ENCODE results near the gene MRPL51. TPM values are rescaled to one million over a fixed set of nuclear protein-coding genes. Genes with fewer than 3 reads are reported as not detected.
"Not testable (repeated sequence)": the region's sequence is repeated elsewhere in the genome, so short reads cannot be mapped to it uniquely, and the experiment has no call there.

Gene MRPL51
- total RNA-seq, 1 donor from 2014 or later = 168 TPM

GRCh38 chr12:6488240-6488639, 4.8 kb downstream of the MRPL51 start:
- Mint-ChIP-seq H3K36me3 (ENCODE audit: low read depth, unreplicated experiment) (no peaks in the 10 kb centered on the region), H3K27me3 (ENCODE audit: unreplicated experiment) (peaks cover 4% of the 10 kb centered on the region), H3K4me3 (ENCODE audit: unreplicated experiment) (peak overlapping the region; percentile 2), H3K4me1 (ENCODE audit: unreplicated experiment) (peaks cover 9% of the 10 kb centered on the region), H3K9me3 (ENCODE audit: unreplicated experiment) (no peaks in the 10 kb centered on the region), H3K27ac (ENCODE audit: unreplicated experiment) (no peak overlapping the region)
- DNase-seq (ENCODE audit: low spot score) = no peak
- TF ChIP-seq, protein P1, sequence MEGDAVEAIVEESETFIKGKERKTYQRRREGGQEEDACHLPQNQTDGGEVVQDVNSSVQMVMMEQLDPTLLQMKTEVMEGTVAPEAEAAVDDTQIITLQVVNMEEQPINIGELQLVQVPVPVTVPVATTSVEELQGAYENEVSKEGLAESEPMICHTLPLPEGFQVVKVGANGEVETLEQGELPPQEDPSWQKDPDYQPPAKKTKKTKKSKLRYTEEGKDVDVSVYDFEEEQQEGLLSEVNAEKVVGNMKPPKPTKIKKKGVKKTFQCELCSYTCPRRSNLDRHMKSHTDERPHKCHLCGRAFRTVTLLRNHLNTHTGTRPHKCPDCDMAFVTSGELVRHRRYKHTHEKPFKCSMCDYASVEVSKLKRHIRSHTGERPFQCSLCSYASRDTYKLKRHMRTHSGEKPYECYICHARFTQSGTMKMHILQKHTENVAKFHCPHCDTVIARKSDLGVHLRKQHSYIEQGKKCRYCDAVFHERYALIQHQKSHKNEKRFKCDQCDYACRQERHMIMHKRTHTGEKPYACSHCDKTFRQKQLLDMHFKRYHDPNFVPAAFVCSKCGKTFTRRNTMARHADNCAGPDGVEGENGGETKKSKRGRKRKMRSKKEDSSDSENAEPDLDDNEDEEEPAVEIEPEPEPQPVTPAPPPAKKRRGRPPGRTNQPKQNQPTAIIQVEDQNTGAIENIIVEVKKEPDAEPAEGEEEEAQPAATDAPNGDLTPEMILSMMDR (IDR thresholded peaks at IDR 0.05; ENCODE audit: unreplicated experiment) = no peak

GRCh38 chr12:6478416-6478815, 14.6 kb downstream of the MRPL51 start:
- Mint-ChIP-seq H3K36me3 (ENCODE audit: low read depth, unreplicated experiment) (peaks cover 5% of the 10 kb centered on the region), H3K4me1 (ENCODE audit: unreplicated experiment) (no peaks in the 10 kb centered on the region), H3K4me3 (ENCODE audit: unreplicated experiment) (no peak overlapping the region), H3K27ac (ENCODE audit: unreplicated experiment) (no peak overlapping the region), H3K27me3 (ENCODE audit: unreplicated experiment) (peaks cover 3% of the 10 kb centered on the region), H3K9me3 (ENCODE audit: unreplicated experiment) (no peaks in the 10 kb centered on the region)
- DNase-seq (ENCODE audit: low spot score) = no peak
- TF ChIP-seq, protein P1 (IDR thresholded peaks at IDR 0.05; ENCODE audit: unreplicated experiment) = no peak

DNA sequence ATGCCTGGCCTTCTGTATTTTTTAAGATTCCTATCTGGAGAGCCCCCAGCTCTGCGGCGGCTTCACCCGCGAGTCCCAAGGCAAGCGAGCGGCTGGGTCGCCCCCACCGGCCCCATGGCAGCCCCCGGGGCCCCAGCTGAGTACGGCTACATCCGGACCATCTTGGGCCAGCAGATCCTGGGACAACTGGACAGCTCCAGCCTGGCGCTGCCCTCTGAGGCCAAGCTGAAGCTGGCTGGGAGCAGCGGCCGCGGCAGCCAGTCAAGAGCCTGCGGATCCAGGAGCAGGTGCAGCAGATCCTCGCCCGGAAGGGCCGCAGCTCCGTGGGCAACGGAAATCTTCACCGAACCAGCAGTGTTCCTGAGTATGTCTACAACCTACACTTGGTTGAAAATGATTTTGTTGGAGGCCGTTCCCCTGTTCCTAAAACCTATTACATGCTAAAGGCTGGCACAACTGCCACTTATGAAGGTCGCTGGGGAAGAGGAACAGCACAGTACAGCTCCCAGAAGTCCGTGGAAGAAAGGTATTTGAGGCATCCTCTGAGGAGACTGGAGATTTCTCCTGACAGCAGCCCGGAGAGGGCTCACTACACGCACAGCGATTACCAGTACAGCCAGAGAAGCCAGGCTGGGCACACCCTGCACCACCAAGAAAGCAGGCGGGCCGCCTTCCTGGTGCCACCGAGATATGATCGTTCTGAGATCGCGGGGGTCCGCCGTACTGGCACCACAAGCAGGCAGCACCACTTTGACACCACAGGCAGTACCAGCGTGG, 15.3 kb downstream of the MRPL51 start:
- not testable (repeated sequence) for H3K4me3 Mint-ChIP-seq (ENCODE audit: unreplicated experiment); H3K4me1 Mint-ChIP-seq (ENCODE audit: unreplicated experiment); H3K9me3 Mint-ChIP-seq (ENCODE audit: unreplicated experiment); H3K36me3 Mint-ChIP-seq (ENCODE audit: low read depth, unreplicated experiment); DNase-seq (ENCODE audit: low spot score); H3K27ac Mint-ChIP-seq (ENCODE audit: unreplicated experiment); H3K27me3 Mint-ChIP-seq (ENCODE audit: unreplicated experiment)

DNA sequence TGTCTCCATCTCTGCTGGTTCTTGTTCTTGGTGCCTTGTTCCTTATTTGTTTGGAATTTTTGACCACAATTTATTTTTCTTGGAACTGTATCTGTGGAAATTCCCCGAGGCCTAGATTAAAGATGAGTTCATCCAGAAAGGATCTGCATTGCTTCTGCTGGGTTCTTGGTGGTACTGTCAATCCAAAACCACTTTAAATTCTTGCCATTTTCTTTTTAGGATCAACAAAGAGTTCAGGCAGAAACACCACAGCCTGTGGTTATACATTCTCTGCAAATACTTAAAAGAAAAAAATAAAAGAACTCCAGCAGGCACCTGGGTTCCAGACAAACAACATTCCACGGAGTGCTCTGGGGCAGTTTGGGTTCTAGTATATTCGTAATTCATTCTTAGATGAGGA, 16.6 kb downstream of the MRPL51 start:
- H3K27me3 Mint-ChIP-seq (ENCODE audit: unreplicated experiment) = peaks cover 3% of the 10 kb centered on the region
- H3K4me3 Mint-ChIP-seq (ENCODE audit: unreplicated experiment) = no peak overlapping the region
- H3K27ac Mint-ChIP-seq (ENCODE audit: unreplicated experiment) = no peak overlapping the region
- H3K9me3 Mint-ChIP-seq (ENCODE audit: unreplicated experiment) = no peaks in the 10 kb centered on the region
- H3K4me1 Mint-ChIP-seq (ENCODE audit: unreplicated experiment) = no peaks in the 10 kb centered on the region
- H3K36me3 Mint-ChIP-seq (ENCODE audit: low read depth, unreplicated experiment) = peaks cover 5% of the 10 kb centered on the region
- TF ChIP-seq, protein P1 (IDR thresholded peaks at IDR 0.05; ENCODE audit: unreplicated experiment) = no peak
- DNase-seq (ENCODE audit: low spot score) = no peak

DNA sequence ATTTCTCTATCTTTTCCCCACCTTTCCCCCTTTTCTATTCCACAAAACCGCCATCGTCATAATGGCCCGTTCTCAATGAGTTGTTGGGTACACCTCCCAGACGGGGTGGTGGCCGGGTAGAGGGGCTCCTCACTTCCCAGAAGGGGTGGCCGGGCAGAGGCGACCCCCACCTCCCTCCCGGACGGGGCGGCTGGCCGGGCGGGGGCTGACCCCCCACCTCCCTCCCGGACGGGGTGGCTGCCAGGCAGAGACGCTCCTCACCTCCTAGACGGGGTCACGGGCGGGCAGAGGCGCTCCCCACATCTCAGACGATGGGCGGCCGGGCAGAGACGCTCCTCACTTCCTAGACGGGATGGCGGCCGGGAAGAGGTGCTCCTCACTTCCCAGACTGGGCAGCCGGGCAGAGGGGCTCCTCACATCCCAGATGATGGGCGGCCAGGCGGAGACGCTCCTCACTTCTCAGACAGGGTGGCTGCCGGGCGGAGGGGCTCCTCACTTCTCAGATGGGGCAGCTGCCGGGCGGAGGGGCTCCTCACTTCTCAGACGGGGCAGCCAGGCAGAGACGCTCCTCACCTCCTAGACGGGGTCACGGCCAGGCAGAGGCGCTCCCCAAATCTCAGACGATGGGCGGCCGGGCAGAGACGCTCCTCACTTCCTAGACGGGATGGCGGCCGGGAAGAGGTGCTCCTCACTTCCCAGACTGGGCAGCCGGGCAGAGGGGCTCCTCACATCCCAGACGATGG, 17.7 kb downstream of the MRPL51 start:
- H3K36me3 Mint-ChIP-seq (ENCODE audit: low read depth, unreplicated experiment); H3K4me3 Mint-ChIP-seq (ENCODE audit: unreplicated experiment); DNase-seq (ENCODE audit: low spot score); H3K27ac Mint-ChIP-seq (ENCODE audit: unreplicated experiment); H3K4me1 Mint-ChIP-seq (ENCODE audit: unreplicated experiment); H3K27me3 Mint-ChIP-seq (ENCODE audit: unreplicated experiment); H3K9me3 Mint-ChIP-seq (ENCODE audit: unreplicated experiment): not testable (repeated sequence)

- peaks cover 5% of the 10 kb centered on the region for H3K36me3 Mint-ChIP-seq (ENCODE audit: low read depth, unreplicated experiment)
- TF ChIP-seq, protein P1 (IDR thresholded peaks at IDR 0.05; ENCODE audit: unreplicated experiment) = no peak
- no peak overlapping the region for H3K27ac Mint-ChIP-seq (ENCODE audit: unreplicated experiment)
- peaks cover 6% of the 10 kb centered on the region for H3K4me1 Mint-ChIP-seq (ENCODE audit: unreplicated experiment)
- DNase-seq (ENCODE audit: low spot score) = no peak
- H3K4me3 Mint-ChIP-seq (ENCODE audit: unreplicated experiment) = no peak overlapping the region
- peaks cover 6% of the 10 kb centered on the region for H3K27me3 Mint-ChIP-seq (ENCODE audit: unreplicated experiment)
- H3K9me3 Mint-ChIP-seq (ENCODE audit: unreplicated experiment) = no peaks in the 10 kb centered on the region
These were observed 20.6 kb downstream of the MRPL51 start for GRCh38 chr12:6472491-6472890.

Measured in endothelial cell (in vitro differentiated cells).